Hepatocyte (in vitro differentiated cells): Measurements from ENCODE around the gene MYOT.

ENCODE experiments used
- EZH2 ChIP-seq: fragments of 200-600 bp; sonication (generic); IDR thresholded peaks from 2 replicates; pipeline ENCODE4 v1.6.1; 2016; ENCODE audit warnings: antibody characterized with exemption, mild to moderate bottlenecking, borderline replicate concordance
- EZH2phosphoT487 ChIP-seq: fragments of 200-600 bp; sonication (generic); IDR thresholded peaks from one replicate; pipeline ENCODE4 v1.6.1; 2018; ENCODE audit warnings: antibody characterized with exemption, mild to moderate bottlenecking, low read depth, moderate library complexity; ENCODE audit not compliant: unreplicated experiment, severe bottlenecking
- TF ChIP-seq, protein P1 (sequence below): fragments of 200-600 bp; sonication (generic); IDR thresholded peaks from 2 replicates; pipeline ENCODE4 v1.5.1; 2016; ENCODE audit warnings: antibody characterized with exemption, mild to moderate bottlenecking; ENCODE audit not compliant: poor library complexity

GRCh38 chr5:137888466-137888862 lies 20.8 kb downstream of the MYOT start:
- TF ChIP-seq, protein P1, sequence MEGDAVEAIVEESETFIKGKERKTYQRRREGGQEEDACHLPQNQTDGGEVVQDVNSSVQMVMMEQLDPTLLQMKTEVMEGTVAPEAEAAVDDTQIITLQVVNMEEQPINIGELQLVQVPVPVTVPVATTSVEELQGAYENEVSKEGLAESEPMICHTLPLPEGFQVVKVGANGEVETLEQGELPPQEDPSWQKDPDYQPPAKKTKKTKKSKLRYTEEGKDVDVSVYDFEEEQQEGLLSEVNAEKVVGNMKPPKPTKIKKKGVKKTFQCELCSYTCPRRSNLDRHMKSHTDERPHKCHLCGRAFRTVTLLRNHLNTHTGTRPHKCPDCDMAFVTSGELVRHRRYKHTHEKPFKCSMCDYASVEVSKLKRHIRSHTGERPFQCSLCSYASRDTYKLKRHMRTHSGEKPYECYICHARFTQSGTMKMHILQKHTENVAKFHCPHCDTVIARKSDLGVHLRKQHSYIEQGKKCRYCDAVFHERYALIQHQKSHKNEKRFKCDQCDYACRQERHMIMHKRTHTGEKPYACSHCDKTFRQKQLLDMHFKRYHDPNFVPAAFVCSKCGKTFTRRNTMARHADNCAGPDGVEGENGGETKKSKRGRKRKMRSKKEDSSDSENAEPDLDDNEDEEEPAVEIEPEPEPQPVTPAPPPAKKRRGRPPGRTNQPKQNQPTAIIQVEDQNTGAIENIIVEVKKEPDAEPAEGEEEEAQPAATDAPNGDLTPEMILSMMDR, result no peak
- TF ChIP-seq EZH2phosphoT487, result no peak
- TF ChIP-seq EZH2, result no peak
